ENCODE data around the gene IDH3G.

Gene IDH3G

DNA sequence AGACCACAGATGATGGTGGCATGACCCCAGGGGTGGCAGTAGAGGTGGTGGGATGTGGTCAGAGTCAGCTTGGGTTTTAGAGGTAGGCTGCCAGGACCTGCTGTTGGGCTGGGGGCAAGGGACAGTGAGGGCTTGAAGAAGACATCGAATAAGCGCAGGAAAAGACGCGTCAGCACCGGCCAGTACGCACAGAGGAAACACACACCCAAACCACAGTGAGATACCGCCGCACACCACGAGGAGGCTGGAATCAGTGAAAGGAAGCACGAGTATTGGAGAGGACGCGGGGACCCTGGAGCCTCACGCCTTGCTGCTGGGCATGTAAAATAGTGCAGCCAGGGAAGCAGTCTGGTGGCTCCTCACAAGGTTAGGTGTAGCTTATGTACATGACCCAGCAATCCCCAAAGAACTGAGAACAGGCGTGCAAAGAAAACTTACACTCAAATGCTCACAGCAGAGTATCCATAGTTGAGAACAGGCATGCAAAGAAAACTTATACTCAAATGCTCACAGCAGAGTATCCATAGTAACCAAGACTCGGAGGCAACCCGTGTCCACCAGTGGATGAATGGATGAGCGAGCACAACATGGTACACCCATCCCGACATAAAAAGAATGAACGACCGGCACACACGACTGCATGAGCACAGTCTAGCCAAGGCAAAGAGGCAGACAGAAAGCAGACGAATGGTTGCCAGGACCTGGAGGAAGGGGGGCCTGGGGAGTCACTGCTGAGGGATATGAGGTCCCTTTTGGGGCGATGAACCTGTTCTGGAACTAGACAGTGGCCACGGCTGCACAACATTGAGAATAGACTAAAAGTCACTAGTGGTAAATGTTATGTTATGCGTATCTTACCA lies 22.9 kb upstream of the IDH3G start:
- DNase-seq (ENCODE audit: low read depth), result no peak

DNA sequence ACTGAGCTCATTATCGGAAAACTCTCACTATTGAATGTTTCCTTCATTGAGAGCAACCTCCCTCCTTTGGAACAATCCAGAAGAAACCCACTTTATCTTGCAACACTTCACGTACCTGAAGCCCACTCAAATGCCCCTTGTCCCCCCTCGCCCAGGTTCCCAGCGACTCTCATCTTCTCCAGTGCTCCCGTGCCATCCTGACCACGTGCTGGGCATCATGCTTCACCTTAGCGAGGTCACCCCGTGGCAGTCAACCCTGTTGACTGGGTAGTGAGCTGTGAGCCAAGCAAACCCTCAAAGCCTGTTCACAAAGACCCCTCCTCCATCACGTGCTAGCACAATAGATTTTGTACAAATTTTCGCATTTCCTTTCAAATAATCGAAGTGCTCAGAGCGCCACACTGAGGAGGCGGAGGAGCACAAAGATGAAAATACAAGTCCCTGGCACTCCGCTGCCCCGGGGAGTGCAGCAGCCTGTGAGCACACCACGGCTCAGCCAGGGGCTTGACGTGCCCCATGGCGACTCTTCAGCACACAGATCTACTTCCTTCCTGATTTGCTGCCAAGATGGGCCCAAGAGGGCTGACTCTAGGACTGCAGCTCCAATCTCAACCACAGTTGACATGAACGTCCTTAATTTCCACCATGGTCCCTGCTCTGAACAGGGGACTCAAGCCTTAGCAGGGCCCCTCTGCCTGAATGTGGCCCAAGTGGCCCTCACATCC lies 20.6 kb upstream of the IDH3G start:
- DNase-seq (ENCODE audit: low read depth), result no peak

- no peak for DNase-seq (ENCODE audit: low read depth)
Observed at GRCh38 chrX:153813161-153813560, 19.0 kb upstream of the IDH3G start.

- DNase-seq (ENCODE audit: low read depth), result no peak
Observed at GRCh38 chrX:153812220-153812619, 18.0 kb upstream of the IDH3G start.

- no peak for DNase-seq (ENCODE audit: low read depth)
Observed at GRCh38 chrX:153807976-153808375, 13.8 kb upstream of the IDH3G start.

DNA sequence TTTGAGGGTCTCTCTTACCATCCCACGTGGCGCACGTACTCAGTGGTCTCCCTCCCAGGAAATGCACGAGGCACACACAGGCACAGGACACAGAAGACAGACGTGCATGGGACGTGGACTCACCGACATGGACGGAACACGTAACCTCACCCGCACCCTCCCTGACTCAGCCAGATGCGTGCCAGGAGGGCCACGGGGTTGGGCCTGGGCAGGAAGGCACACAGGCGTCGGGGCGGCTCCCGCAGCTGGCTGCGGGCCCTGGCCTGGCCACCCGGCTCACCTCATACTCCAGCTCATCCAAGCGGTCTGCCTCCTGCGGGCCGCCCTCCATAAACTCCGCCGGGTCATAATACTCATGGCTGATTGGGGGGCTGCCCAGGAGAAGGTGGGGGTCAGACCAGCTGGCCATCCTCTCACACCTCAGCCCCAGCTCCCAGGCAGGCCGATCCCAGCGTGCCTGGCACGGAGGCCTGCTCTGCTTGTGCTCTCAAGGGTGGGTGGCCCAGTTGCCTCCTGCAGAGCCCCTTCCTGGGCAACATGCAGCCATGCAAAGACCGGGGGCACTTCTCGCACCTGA lies 12.9 kb upstream of the IDH3G start:
- DNase-seq (ENCODE audit: low read depth), result no peak

- no peak for DNase-seq (ENCODE audit: low read depth)
Observed at GRCh38 chrX:153805436-153805835, 11.3 kb upstream of the IDH3G start.

DNA sequence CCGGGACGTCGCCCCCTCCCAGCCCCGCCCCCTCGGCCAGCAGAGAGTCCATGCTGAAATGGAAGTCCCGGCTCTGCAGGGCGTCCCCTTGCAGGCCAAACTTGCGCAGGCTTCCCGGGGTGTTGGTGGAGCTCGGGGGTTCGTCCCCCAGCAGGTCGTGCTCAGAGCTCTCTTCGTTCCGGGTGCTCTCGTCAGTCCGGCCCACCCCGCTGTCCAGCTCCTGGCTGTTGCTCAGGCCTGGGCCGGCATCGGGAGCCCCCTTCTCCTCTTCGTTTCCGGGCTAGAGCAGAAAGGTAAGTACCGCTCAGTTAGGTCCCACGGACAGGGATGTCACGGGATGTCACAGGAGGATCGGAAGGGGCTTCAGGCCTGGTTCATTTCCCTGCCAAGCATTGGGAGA lies 10.4 kb upstream of the IDH3G start:
- DNase-seq (ENCODE audit: low read depth), result no peak

GRCh38 chrX:153804100-153804595 lies 10.0 kb upstream of the IDH3G start:
- no peak for DNase-seq (ENCODE audit: low read depth)

DNA sequence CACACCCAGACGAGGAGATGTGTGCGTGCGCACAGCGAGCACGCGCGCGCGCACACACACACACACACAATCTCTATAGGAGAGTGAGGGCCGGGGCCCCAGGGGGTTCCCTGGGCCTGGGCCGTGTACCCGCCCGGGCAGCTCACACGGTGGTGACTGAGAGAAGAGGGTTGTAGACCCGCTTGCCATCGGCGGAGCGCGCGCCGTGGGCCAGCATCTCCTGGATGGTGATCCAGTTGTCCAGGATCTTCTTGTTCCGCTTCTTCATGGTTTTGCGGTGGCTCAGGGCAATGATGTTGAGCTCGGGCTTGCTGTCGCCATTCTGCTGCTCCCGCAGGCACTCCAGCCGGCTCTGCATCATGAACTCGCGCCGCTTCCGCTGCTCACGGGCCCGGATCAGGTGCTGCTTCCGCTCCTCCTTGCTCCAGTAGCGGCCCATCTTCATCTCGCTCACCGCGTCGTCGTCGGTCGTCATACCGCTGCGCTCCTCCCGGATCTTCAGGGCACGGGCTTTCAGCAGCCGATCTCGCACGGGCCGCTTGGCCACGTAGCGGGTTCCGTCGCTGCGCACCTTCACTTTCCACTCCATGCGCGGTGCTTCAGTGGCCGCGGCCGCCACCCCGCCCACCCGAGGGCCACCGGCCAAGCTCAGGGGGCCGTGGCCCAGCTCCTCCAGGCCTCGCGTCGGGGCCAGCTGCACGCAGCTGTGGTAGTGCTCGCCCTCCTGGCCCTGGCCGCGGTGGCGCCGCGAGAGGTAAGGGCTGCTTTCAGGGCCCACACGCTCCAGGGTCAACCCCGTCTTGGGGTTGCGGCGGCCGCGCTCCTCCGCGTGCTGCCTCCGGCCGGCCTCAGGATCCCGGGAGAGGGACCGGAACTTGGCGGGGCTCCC lies 9.3 kb upstream of the IDH3G start:
- DNase-seq (ENCODE audit: low read depth), result no peak

GRCh38 chrX:153802513-153803045 lies 8.4 kb upstream of the IDH3G start:
- DNase-seq (ENCODE audit: low read depth), result no peak

DNA sequence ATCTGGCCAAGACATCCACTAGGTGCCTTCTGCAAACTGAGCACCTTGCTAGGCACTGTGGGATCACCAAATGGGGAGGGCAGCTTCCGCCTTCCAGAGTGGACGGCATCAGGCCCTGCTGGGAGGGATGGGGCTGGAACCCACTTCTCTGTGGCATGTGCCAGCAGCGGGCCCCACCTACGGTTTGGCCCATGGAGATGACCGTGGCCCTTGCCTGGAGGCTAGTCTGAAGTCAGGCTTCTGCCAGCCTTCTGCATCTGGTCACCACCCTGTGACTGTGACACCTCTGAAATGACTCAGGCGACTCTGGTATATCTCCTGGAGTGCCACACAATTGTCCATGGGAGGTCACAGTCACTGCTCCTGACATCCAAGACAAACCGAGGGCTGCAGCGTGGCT lies 7.5 kb upstream of the IDH3G start:
- no peak for DNase-seq (ENCODE audit: low read depth)

DNA sequence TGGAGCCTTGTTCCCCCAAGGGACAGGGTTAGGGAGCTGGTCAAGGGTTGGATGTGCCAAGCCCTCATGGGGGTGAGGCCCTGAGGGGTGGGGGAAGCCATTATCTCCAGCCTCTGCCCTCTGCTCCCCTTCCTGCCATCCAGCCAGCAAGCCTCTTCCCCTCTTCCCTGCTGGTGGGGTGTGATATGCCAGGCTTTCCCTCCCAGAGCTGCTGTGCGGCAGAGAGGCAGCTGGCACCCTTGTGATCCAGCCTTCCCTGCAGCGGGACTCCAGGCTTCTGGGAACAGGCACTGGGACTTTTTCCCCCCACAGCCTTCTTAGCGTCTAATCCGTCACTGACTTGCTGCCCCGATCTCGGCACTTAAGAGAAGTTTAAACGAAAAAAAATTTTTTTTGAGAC lies 6.6 kb upstream of the IDH3G start:
- DNase-seq (ENCODE audit: low read depth), result no peak

- DNase-seq (ENCODE audit: low read depth), result no peak
Observed at GRCh38 chrX:153800177-153800722, 6.1 kb upstream of the IDH3G start.

- no peak for DNase-seq (ENCODE audit: low read depth)
Observed at GRCh38 chrX:153799326-153799725, 5.2 kb upstream of the IDH3G start.

GRCh38 chrX:153797415-153798015 lies 3.3 kb upstream of the IDH3G start:
- DNase-seq (ENCODE audit: low read depth), result no peak

DNA sequence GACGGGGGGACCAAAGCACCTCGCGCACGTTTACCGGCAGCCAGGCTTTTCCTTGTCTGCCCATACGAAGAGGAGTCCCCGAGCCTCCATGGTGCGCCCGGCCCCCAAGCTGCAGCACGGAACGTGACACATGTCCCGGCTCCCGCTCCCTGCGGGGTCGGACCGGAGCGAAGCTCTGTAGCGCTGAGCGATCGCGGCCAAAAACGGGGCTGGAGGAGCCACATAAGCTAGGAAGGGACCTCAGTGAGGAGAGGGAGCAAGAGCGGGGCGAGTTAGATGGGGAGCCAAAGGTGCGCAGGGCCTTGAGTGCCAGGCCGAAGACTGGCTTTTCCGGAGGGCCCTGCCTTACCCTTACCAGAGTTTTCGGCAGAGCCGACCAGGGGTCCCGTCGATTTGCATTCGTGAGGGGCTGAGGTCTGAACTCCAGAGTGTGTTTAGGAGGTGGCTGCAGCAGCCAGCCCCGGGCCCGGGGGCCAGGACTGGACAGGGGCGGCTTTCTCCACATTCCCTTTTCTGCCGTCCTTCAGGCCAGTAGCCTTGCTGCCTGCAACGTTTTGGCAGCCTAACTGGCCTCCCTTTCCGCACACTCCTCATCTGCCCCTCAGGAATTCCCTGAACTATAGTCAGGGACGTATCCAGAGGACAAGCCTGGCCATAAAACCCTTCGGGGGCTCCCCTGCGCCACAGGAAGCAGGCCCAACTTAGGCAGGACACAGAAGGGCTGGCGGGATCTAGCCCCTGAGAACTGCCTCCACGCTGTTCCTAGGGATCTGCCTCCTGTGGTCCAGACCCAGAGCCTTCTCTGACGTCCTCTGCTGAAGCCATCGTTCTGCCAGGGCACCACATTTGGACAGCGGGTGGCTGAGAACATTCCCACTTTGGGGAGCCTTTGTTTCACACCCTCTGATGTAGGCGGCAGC lies 982 bp upstream of the IDH3G start:
- no peak for DNase-seq (ENCODE audit: low read depth)

GRCh38 chrX:153793291-153793690 lies 884 bp downstream of the IDH3G start:
- DNase-seq (ENCODE audit: low read depth), result no peak

- no peak for DNase-seq (ENCODE audit: low read depth)
Observed at GRCh38 chrX:153792368-153792767, 1.8 kb downstream of the IDH3G start.
